ENCODE measurements around the gene TIMP4.

TIMP4 gene

GRCh38 chr3:12177126-12177525, 18.4 kb upstream of the TIMP4 start:
- WGBS, 2 experiments = 86 to 92% methylated on average over 2 of the region's 2 CpGs
- Histone ChIP-seq H3K4me3 (ENCODE audit: insufficient read depth, low read depth, low read length) (no peak overlapping the region), H3K36me3 (ENCODE audit: control insufficient read depth, insufficient read depth, low read length) (no peaks in the 10 kb centered on the region), H3K9me3 (ENCODE audit: control insufficient read depth, low read length) (no peaks in the 10 kb centered on the region), H3K27me3 (ENCODE audit: control insufficient read depth, insufficient read depth, low read length, poor library complexity, severe bottlenecking) (no peaks in the 10 kb centered on the region), H3K27ac (ENCODE audit: insufficient read depth, low read depth, low read length, poor library complexity, severe bottlenecking) (no peak overlapping the region), H3K4me1 (ENCODE audit: control insufficient read depth, insufficient read depth, low read length) (no peaks in the 10 kb centered on the region)

GRCh38 chr3:12175844-12176453, 17.2 kb upstream of the TIMP4 start:
- no peaks in the 10 kb centered on the region for H3K27me3 ChIP-seq (ENCODE audit: control insufficient read depth, insufficient read depth, low read length, poor library complexity, severe bottlenecking)
- H3K4me3 ChIP-seq (ENCODE audit: insufficient read depth, low read depth, low read length) = no peak overlapping the region
- H3K36me3 ChIP-seq (ENCODE audit: control insufficient read depth, insufficient read depth, low read length) = no peaks in the 10 kb centered on the region
- H3K4me1 ChIP-seq (ENCODE audit: control insufficient read depth, insufficient read depth, low read length) = no peaks in the 10 kb centered on the region
- no peaks in the 10 kb centered on the region for H3K9me3 ChIP-seq (ENCODE audit: control insufficient read depth, low read length)
- WGBS, 2 experiments = 56 to 61% methylated on average over 3 of the region's 3 CpGs
- H3K27ac ChIP-seq (ENCODE audit: insufficient read depth, low read depth, low read length, poor library complexity, severe bottlenecking) = no peak overlapping the region

GRCh38 chr3:12175137-12175593, 16.5 kb upstream of the TIMP4 start:
- no peaks in the 10 kb centered on the region for H3K27me3 ChIP-seq (ENCODE audit: control insufficient read depth, insufficient read depth, low read length, poor library complexity, severe bottlenecking)
- no peak overlapping the region for H3K4me3 ChIP-seq (ENCODE audit: insufficient read depth, low read depth, low read length)
- no peaks in the 10 kb centered on the region for H3K4me1 ChIP-seq (ENCODE audit: control insufficient read depth, insufficient read depth, low read length)
- H3K9me3 ChIP-seq (ENCODE audit: control insufficient read depth, low read length) = no peaks in the 10 kb centered on the region
- no peaks in the 10 kb centered on the region for H3K36me3 ChIP-seq (ENCODE audit: control insufficient read depth, insufficient read depth, low read length)
- no peak overlapping the region for H3K27ac ChIP-seq (ENCODE audit: insufficient read depth, low read depth, low read length, poor library complexity, severe bottlenecking)
- 90 to 95% methylated on average over 1 of the region's 1 CpG for WGBS, 2 experiments

- WGBS, 2 experiments = 94% methylated on average over 2 of the region's 2 CpGs
Measured at GRCh38 chr3:12170207-12170606, 11.5 kb upstream of the TIMP4 start.

GRCh38 chr3:12165909-12166308, 7.2 kb upstream of the TIMP4 start:
- H3K9me3 ChIP-seq (ENCODE audit: control insufficient read depth, low read length) = no peaks in the 10 kb centered on the region
- H3K27ac ChIP-seq (ENCODE audit: insufficient read depth, low read depth, low read length, poor library complexity, severe bottlenecking) = no peak overlapping the region
- no peaks in the 10 kb centered on the region for H3K36me3 ChIP-seq (ENCODE audit: control insufficient read depth, insufficient read depth, low read length)
- no peak overlapping the region for H3K4me3 ChIP-seq (ENCODE audit: insufficient read depth, low read depth, low read length)
- peaks cover 8% of the 10 kb centered on the region for H3K27me3 ChIP-seq (ENCODE audit: control insufficient read depth, insufficient read depth, low read length, poor library complexity, severe bottlenecking)
- H3K4me1 ChIP-seq (ENCODE audit: control insufficient read depth, insufficient read depth, low read length) = no peaks in the 10 kb centered on the region
- 92 to 93% methylated on average over 4 of the region's 4 CpGs for WGBS, 2 experiments

More at GRCh38 chr3:12170207-12170606, 11.5 kb upstream of the TIMP4 start:
- no peak overlapping the region for H3K4me3 ChIP-seq (ENCODE audit: insufficient read depth, low read depth, low read length)
- no peaks in the 10 kb centered on the region for H3K4me1 ChIP-seq (ENCODE audit: control insufficient read depth, insufficient read depth, low read length)
- H3K36me3 ChIP-seq (ENCODE audit: control insufficient read depth, insufficient read depth, low read length) = no peaks in the 10 kb centered on the region
- H3K27me3 ChIP-seq (ENCODE audit: control insufficient read depth, insufficient read depth, low read length, poor library complexity, severe bottlenecking) = no peaks in the 10 kb centered on the region
- H3K27ac ChIP-seq (ENCODE audit: insufficient read depth, low read depth, low read length, poor library complexity, severe bottlenecking) = no peak overlapping the region
- H3K9me3 ChIP-seq (ENCODE audit: control insufficient read depth, low read length) = no peaks in the 10 kb centered on the region

- WGBS, 2 experiments = 4% methylated on average over 4 of the region's 4 CpGs
- peaks cover 15% of the 10 kb centered on the region for H3K4me1 ChIP-seq (ENCODE audit: control insufficient read depth, insufficient read depth, low read length)
- no peaks in the 10 kb centered on the region for H3K9me3 ChIP-seq (ENCODE audit: control insufficient read depth, low read length)
- H3K36me3 ChIP-seq (ENCODE audit: control insufficient read depth, insufficient read depth, low read length) = no peaks in the 10 kb centered on the region
- no peak overlapping the region for H3K4me3 ChIP-seq (ENCODE audit: insufficient read depth, low read depth, low read length)
- H3K27ac ChIP-seq (ENCODE audit: insufficient read depth, low read depth, low read length, poor library complexity, severe bottlenecking) = no peak overlapping the region
- H3K27me3 ChIP-seq (ENCODE audit: control insufficient read depth, insufficient read depth, low read length, poor library complexity, severe bottlenecking) = peaks cover 49% of the 10 kb centered on the region
Measured at GRCh38 chr3:12159227-12159601, 502 bp upstream of the TIMP4 start.

GRCh38 chr3:12157026-12157425, 1.7 kb downstream of the TIMP4 start:
- 93 to 100% methylated on average over 1 of the region's 1 CpG for WGBS, 2 experiments
- no peak overlapping the region for H3K4me3 ChIP-seq (ENCODE audit: insufficient read depth, low read depth, low read length)
- H3K27ac ChIP-seq (ENCODE audit: insufficient read depth, low read depth, low read length, poor library complexity, severe bottlenecking) = no peak overlapping the region
- peaks cover 49% of the 10 kb centered on the region for H3K27me3 ChIP-seq (ENCODE audit: control insufficient read depth, insufficient read depth, low read length, poor library complexity, severe bottlenecking)
- peaks cover 15% of the 10 kb centered on the region for H3K4me1 ChIP-seq (ENCODE audit: control insufficient read depth, insufficient read depth, low read length)
- H3K36me3 ChIP-seq (ENCODE audit: control insufficient read depth, insufficient read depth, low read length) = no peaks in the 10 kb centered on the region
- H3K9me3 ChIP-seq (ENCODE audit: control insufficient read depth, low read length) = no peaks in the 10 kb centered on the region

- H3K9me3 ChIP-seq (ENCODE audit: control insufficient read depth, low read length) = no peaks in the 10 kb centered on the region
- H3K4me1 ChIP-seq (ENCODE audit: control insufficient read depth, insufficient read depth, low read length) = peaks cover 15% of the 10 kb centered on the region
- no peaks in the 10 kb centered on the region for H3K36me3 ChIP-seq (ENCODE audit: control insufficient read depth, insufficient read depth, low read length)
- H3K27me3 ChIP-seq (ENCODE audit: control insufficient read depth, insufficient read depth, low read length, poor library complexity, severe bottlenecking) = peaks cover 40% of the 10 kb centered on the region
- WGBS, 2 experiments = 88 to 92% methylated on average over 2 of the region's 2 CpGs
- no peak overlapping the region for H3K4me3 ChIP-seq (ENCODE audit: insufficient read depth, low read depth, low read length)
- H3K27ac ChIP-seq (ENCODE audit: insufficient read depth, low read depth, low read length, poor library complexity, severe bottlenecking) = no peak overlapping the region
Measured at GRCh38 chr3:12155828-12156227, 2.9 kb downstream of the TIMP4 start.

- Histone ChIP-seq H3K36me3 (ENCODE audit: control insufficient read depth, insufficient read depth, low read length) (no peaks in the 10 kb centered on the region), H3K27me3 (ENCODE audit: control insufficient read depth, insufficient read depth, low read length, poor library complexity, severe bottlenecking) (peaks cover 35% of the 10 kb centered on the region), H3K9me3 (ENCODE audit: control insufficient read depth, low read length) (no peaks in the 10 kb centered on the region), H3K27ac (ENCODE audit: insufficient read depth, low read depth, low read length, poor library complexity, severe bottlenecking) (no peak overlapping the region), H3K4me1 (ENCODE audit: control insufficient read depth, insufficient read depth, low read length) (peaks cover 15% of the 10 kb centered on the region), H3K4me3 (ENCODE audit: insufficient read depth, low read depth, low read length) (no peak overlapping the region)
Measured at GRCh38 chr3:12155264-12155663, 3.4 kb downstream of the TIMP4 start.

GRCh38 chr3:12154151-12154550, 4.6 kb downstream of the TIMP4 start:
- no peaks in the 10 kb centered on the region for H3K9me3 ChIP-seq (ENCODE audit: control insufficient read depth, low read length)
- 90 to 93% methylated on average over 1 of the region's 1 CpG for WGBS, 2 experiments
- H3K27ac ChIP-seq (ENCODE audit: insufficient read depth, low read depth, low read length, poor library complexity, severe bottlenecking) = no peak overlapping the region
- peaks cover 31% of the 10 kb centered on the region for H3K27me3 ChIP-seq (ENCODE audit: control insufficient read depth, insufficient read depth, low read length, poor library complexity, severe bottlenecking)
- peaks cover 8% of the 10 kb centered on the region for H3K4me1 ChIP-seq (ENCODE audit: control insufficient read depth, insufficient read depth, low read length)
- H3K36me3 ChIP-seq (ENCODE audit: control insufficient read depth, insufficient read depth, low read length) = no peaks in the 10 kb centered on the region
- no peak overlapping the region for H3K4me3 ChIP-seq (ENCODE audit: insufficient read depth, low read depth, low read length)

- Histone ChIP-seq H3K27me3 (ENCODE audit: control insufficient read depth, insufficient read depth, low read length, poor library complexity, severe bottlenecking) (no peaks in the 10 kb centered on the region), H3K4me1 (ENCODE audit: control insufficient read depth, insufficient read depth, low read length) (no peaks in the 10 kb centered on the region), H3K36me3 (ENCODE audit: control insufficient read depth, insufficient read depth, low read length) (no peaks in the 10 kb centered on the region), H3K27ac (ENCODE audit: insufficient read depth, low read depth, low read length, poor library complexity, severe bottlenecking) (no peak overlapping the region), H3K4me3 (ENCODE audit: insufficient read depth, low read depth, low read length) (no peak overlapping the region), H3K9me3 (ENCODE audit: control insufficient read depth, low read length) (no peaks in the 10 kb centered on the region)
- WGBS, 2 experiments = 84 to 87% methylated on average over 2 of the region's 2 CpGs
Measured at GRCh38 chr3:12150112-12150511, 8.6 kb downstream of the TIMP4 start.
